Nucleus accumbens (tissue), 56 donors: ENCODE results near the gene DDR1.

Experiments used
- DNase-seq, 56 donors: peaks; one replicate each; lab custom pipeline; 2025; lab: John Stamatoyannopoulos, UW

Gene DDR1

GRCh38 chr6:30940361-30940986, 56.2 kb downstream of the DDR1 start, which contains the start of gene MUCL3:
Gene MUCL3 (plus strand): TSS chr6:30940973. CDS start chr6:30941000, 27 bp downstream.
- DNase-seq, result no peak

GRCh38 chr6:30942338-30943060, 58.2 kb downstream of the DDR1 start:
- DNase-seq, result peak in 2 of 56 donors; percentile 4 to 21

GRCh38 chr6:30944051-30944450, 59.7 kb downstream of the DDR1 start:
- no peak for DNase-seq

- DNase-seq, result no peak
Measured at GRCh38 chr6:30945281-30945680, 61.0 kb downstream of the DDR1 start.

- DNase-seq, result no peak
Measured at GRCh38 chr6:30947231-30947630, 62.9 kb downstream of the DDR1 start.

- DNase-seq, result no peak
Measured at GRCh38 chr6:30948811-30949210, 64.5 kb downstream of the DDR1 start.
